ENCODE measurements around the gene FAM120A.

DNA sequence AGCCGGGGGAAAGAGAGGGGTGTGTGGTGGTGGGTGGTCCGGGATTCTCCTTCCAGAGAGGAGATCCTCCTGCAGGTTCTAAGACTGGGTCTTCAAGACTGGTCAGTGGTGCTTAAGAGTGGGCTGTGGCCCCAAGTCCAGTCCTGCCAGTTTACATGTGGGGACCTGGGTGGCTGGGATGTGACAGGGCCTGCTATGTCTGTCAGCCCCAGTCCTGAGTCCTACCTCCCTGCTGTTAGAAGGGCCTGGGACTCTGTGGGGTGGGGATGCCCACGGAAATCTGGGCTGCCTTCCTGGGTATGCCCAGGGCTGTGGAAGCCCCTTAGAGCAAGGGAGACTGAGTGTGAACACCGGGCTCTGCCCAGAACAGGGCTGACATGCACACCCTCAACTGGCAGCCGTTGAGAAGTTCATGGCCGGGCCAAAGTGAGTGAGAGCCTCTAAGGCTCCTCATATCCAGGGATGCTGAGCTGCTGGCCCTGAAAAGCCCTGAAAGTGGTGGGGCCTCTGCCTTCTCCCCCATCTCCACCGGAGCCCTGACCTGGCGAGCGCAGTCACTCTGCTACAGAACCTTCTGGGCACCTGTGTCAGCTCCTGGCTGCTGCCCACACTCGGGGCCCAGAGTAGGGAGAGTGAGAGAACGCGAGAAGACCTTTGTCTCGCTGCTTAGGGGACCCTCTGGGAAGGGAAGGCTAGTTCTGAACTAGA is 126.6 kb downstream of the FAM120A start:
- TF ChIP-seq, protein P1, sequence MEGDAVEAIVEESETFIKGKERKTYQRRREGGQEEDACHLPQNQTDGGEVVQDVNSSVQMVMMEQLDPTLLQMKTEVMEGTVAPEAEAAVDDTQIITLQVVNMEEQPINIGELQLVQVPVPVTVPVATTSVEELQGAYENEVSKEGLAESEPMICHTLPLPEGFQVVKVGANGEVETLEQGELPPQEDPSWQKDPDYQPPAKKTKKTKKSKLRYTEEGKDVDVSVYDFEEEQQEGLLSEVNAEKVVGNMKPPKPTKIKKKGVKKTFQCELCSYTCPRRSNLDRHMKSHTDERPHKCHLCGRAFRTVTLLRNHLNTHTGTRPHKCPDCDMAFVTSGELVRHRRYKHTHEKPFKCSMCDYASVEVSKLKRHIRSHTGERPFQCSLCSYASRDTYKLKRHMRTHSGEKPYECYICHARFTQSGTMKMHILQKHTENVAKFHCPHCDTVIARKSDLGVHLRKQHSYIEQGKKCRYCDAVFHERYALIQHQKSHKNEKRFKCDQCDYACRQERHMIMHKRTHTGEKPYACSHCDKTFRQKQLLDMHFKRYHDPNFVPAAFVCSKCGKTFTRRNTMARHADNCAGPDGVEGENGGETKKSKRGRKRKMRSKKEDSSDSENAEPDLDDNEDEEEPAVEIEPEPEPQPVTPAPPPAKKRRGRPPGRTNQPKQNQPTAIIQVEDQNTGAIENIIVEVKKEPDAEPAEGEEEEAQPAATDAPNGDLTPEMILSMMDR (IDR thresholded peaks at IDR 0.05): no peak
- TF ChIP-seq POLR2A (IDR thresholded peaks at IDR 0.05) (no peak), POLR2AphosphoS5 (IDR thresholded peaks at IDR 0.05) (no peak)

Data from sigmoid colon (tissue), 4 donors.